HG03342 (cell line): ENCODE results near the gene NBPF1.
"Not testable (repeated sequence)": the region's sequence is repeated elsewhere in the genome, so short reads cannot be mapped to it uniquely, and the experiment has no call there.

ENCODE experiments used
- ATAC-seq: cut with Tn5 transposase; IDR thresholded peaks from one replicate; pipeline ENCODE4 v1.9.1; 2021; ENCODE audit warnings: mild to moderate bottlenecking, moderate library complexity; ENCODE audit not compliant: unreplicated experiment

NBPF1 gene

GRCh38 chr1:16519255-16519951 lies 94.0 kb downstream of the NBPF1 start:
- not testable (repeated sequence) for ATAC-seq

DNA sequence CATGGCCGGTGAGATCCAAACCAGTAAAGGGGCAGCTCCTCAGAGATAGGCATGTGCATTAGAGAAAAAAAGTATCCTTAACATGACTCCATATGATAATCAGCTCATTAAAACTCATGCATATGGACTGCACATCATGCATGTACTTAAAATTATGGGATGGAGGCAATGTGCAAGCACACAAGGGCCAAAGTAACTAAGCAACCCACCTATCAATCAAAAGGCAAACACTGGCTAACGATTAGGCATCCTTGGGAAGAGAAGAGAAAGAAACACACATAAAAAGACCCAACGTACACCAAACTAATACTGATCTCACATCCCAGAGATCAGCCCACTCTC lies 94.5 kb downstream of the NBPF1 start:
- ATAC-seq = not testable (repeated sequence)

DNA sequence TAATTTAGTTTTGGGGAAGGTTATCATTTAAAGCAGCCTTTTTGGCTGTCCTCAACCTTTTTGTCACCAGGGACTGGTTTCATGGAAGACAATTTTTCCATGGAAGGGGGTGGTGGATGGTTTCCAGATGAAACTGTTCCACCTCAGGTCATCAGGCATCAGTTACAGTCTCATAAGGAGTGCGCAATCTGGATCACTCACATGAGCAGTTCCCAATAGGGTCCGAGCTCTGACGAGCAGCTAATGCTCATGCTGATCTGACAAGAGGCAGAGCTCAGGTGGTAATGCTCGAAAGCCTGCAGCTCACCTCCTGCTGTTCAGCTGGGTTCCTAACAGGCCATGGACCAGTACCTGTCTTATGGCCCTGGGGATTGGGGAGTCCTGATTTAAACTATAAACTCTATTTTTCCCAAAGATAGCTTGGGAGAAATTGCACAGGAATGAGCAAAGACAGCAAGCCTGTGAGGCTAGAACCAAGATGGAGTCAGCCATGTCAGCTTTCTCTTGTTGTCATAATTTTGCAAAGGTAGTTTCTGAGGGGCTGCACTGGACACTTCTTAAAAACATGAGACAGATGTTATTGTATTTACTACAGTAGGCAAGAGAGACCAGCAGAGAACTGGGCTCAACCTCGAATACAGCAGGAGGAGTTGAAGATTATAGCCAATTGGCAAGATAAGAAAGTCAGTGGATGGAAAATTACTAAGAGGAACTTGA lies 96.5 kb downstream of the NBPF1 start:
- not testable (repeated sequence) for ATAC-seq

DNA sequence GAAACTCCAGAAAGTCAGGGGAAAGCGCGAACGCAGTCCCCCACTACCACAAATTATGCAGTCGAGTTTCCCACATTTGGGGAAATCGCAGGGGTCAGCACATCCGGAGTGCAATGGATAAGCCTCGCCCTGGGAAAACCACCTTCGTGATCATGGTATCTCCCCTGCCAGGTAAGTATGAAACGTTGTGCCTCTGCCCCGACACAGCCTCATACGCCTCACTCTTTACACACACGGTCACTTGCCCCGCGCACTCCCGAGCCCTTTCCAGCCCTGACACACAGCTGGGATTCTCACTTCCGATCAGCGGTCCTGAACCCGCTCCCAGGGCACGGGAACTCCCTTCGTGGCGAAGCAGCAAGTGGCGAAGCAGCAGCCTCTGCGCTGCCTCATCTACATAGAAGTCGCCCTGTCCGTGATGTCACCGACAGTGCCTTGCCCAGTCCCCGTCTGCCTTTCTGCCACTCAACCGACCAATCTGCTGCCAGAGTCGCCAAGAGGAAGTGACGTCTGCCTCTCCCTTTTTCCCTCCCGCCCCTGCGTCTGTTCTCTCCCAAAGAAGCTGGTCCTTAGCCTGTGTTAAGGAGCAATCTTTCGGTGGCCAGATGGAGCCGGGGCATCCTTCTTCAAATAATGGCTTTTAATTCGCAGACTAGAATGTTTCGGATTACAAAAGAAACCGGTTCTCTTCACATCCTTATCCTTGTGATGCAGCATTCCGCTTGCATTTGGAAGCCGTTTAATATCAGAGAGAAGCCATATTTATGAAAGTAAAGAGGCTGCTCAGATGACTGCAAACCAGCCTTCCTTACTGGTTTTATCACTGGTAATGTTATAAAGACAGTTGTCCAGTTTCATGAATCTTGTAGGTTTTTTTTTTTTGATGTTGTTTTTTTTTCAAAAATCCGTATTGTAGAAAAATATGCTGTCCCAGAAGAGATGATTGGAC lies 99.0 kb downstream of the NBPF1 start, which contains the start of gene RNU1-1:
RNU1-1 (minus strand) TSS at position 179 of the 949 bp plus-strand sequence.
- not testable (repeated sequence) for ATAC-seq

- ATAC-seq = peak; percentile 89
Measured at GRCh38 chr1:16513412-16514106, 99.8 kb downstream of the NBPF1 start.

- ATAC-seq = not testable (repeated sequence)
Measured at GRCh38 chr1:16512624-16513411, 100.5 kb downstream of the NBPF1 start.
